Measurements from ENCODE around the gene MRTFB.

GRCh38 chr16:14106961-14107360 is 35.8 kb downstream of the MRTFB start:
- no peak for TF ChIP-seq CTCF (conservative IDR thresholded peaks at IDR 0.05; ENCODE audit: low read depth, low read length)
- TF ChIP-seq EZH2 (IDR thresholded peaks at IDR 0.05; ENCODE audit: borderline replicate concordance, low read depth, low read length, poor library complexity, severe bottlenecking): no peak
